Measurements from ENCODE around the gene ANKS6. TPM values are rescaled to one million over a fixed set of nuclear protein-coding genes. Genes with fewer than 3 reads are reported as not detected.
A peak's percentile ranks its signal among the peaks of the same experiment; 100 is the strongest.

The ANKS6 gene
- total RNA-seq, 1 donor from 2014 or later, result 16.6 TPM

GRCh38 chr9:98783518-98784226 lies 12.7 kb downstream of the ANKS6 start:
- Mint-ChIP-seq H3K27ac (ENCODE audit: unreplicated experiment) (no peak overlapping the region), H3K4me1 (ENCODE audit: unreplicated experiment) (peaks cover 4% of the 10 kb centered on the region), H3K9me3 (ENCODE audit: unreplicated experiment) (no peaks in the 10 kb centered on the region), H3K36me3 (ENCODE audit: unreplicated experiment) (peaks cover 20% of the 10 kb centered on the region), H3K27me3 (ENCODE audit: unreplicated experiment) (no peaks in the 10 kb centered on the region), H3K4me3 (ENCODE audit: unreplicated experiment) (no peak overlapping the region)
- peak; percentile 69 for DNase-seq (ENCODE audit: extremely low spot score, unreplicated experiment)
- no peak for TF ChIP-seq CTCF (IDR thresholded peaks at IDR 0.05)

GRCh38 chr9:98781588-98782383 lies 14.6 kb downstream of the ANKS6 start:
- H3K9me3 Mint-ChIP-seq (ENCODE audit: unreplicated experiment), result no peaks in the 10 kb centered on the region
- H3K4me1 Mint-ChIP-seq (ENCODE audit: unreplicated experiment), result peaks cover 4% of the 10 kb centered on the region
- peak; percentile 79 for DNase-seq (ENCODE audit: extremely low spot score, unreplicated experiment)
- H3K4me3 Mint-ChIP-seq (ENCODE audit: unreplicated experiment), result no peak overlapping the region
- peaks cover 20% of the 10 kb centered on the region for H3K36me3 Mint-ChIP-seq (ENCODE audit: unreplicated experiment)
- no peak for TF ChIP-seq CTCF (IDR thresholded peaks at IDR 0.05)
- no peak overlapping the region for H3K27ac Mint-ChIP-seq (ENCODE audit: unreplicated experiment)
- H3K27me3 Mint-ChIP-seq (ENCODE audit: unreplicated experiment), result no peaks in the 10 kb centered on the region

DNA sequence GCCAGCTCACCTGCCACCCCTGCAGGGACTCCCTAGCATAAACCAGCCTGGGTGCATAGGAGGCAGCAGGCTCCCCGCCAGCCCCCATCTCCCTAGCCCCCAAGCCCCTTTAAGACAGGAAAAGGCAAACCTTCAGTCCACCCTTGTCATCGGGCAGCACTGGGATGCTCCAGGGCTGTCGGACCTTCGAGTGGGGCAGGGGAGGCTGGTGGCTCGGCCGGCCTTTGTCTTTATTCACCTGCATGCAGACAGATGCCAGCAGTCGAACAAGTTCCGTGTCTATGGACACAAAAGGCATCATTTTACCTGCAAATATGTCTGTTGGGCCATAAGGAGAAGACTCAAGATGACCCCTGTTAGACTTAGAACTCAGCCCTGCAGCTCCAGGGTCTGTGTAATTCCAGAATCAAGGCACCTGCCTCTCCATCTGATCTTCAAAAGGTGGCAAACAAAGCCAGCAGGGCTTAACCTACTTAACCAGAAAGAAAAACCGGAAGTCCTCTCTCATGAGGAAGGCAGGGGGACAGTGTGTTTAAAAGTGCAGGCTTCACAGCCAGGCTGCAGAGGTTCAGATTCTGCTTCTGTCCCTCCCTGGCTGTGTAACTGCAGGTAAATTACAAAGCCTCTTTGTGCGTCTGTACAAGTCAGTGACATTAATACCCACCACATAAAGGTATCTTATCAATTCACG lies 16.2 kb downstream of the ANKS6 start:
- Mint-ChIP-seq H3K36me3 (ENCODE audit: unreplicated experiment) (peaks cover 17% of the 10 kb centered on the region), H3K4me3 (ENCODE audit: unreplicated experiment) (no peak overlapping the region), H3K27ac (ENCODE audit: unreplicated experiment) (no peak overlapping the region), H3K4me1 (ENCODE audit: unreplicated experiment) (peaks cover 4% of the 10 kb centered on the region), H3K27me3 (ENCODE audit: unreplicated experiment) (no peaks in the 10 kb centered on the region), H3K9me3 (ENCODE audit: unreplicated experiment) (no peaks in the 10 kb centered on the region)
- no peak for TF ChIP-seq CTCF (IDR thresholded peaks at IDR 0.05)
- DNase-seq (ENCODE audit: extremely low spot score, unreplicated experiment), result peak; percentile 76

DNA sequence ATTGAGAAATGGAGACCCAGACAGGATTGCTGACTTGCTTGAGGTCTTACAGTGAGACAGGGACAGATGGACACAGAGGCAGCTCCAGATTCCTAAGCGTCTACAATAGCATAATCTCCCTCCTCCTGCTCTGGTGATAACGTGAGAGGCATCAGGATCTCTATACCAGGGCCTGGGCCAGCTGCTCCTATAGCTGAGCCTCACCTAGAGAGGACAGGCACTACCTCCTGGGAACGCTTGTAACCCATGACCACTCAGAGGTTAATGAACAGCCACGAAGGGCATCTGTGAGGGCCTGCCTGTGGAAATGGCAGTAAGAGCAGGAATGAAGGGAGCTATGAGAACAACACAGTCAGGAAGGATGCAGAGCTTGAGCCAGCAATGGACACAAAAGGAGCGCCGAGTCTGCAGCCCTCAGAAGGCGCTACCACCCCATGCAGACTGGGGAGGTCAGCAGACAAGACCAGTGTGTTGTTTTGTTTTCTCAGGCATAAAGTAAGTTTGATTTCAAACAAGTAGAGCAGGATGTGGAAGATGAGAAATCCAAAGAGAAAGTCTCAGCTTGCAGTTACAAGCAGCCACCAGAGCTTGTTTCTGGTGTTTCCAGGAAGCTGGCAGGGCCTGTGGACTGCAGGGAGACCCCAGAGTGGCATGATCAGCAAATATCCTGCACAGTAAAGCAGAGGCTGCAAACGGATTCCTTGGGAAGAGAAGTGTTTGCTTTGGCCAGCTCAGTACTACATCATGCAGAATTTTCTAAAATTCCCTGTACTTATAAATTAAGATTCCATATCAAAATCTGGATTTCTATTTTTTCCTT lies 17.4 kb downstream of the ANKS6 start:
- Mint-ChIP-seq H3K9me3 (ENCODE audit: unreplicated experiment) (no peaks in the 10 kb centered on the region), H3K27ac (ENCODE audit: unreplicated experiment) (peak overlapping the region; percentile 4), H3K4me3 (ENCODE audit: unreplicated experiment) (no peak overlapping the region), H3K4me1 (ENCODE audit: unreplicated experiment) (peaks cover 4% of the 10 kb centered on the region), H3K27me3 (ENCODE audit: unreplicated experiment) (no peaks in the 10 kb centered on the region), H3K36me3 (ENCODE audit: unreplicated experiment) (peaks cover 17% of the 10 kb centered on the region)
- peak; percentile 63 for DNase-seq (ENCODE audit: extremely low spot score, unreplicated experiment)
- TF ChIP-seq CTCF (IDR thresholded peaks at IDR 0.05), result no peak
